ENCODE data around the gene C3orf20.

C3orf20 gene

GRCh38 chr3:14766428-14767244 lies 91.7 kb downstream of the C3orf20 start:
- H3K18ac ChIP-seq (ENCODE audit: low read length), result no peak overlapping the region
- H2BK5ac ChIP-seq (ENCODE audit: low read depth, low read length, poor library complexity), result no peak overlapping the region
- no peak overlapping the region for H3K4me2 ChIP-seq (ENCODE audit: low read length)
- no peaks in the 10 kb centered on the region for H3K27me3 ChIP-seq (ENCODE audit: insufficient read depth, low read length)
- no peak overlapping the region for H3K4me3 ChIP-seq (ENCODE audit: low read depth, low read length)
- no peak overlapping the region for H2AK5ac ChIP-seq (ENCODE audit: low read length)
- H3K23ac ChIP-seq (ENCODE audit: low read length), result no peak overlapping the region
- H3K4ac ChIP-seq (ENCODE audit: low read depth, low read length), result no peak overlapping the region
- H3K4me1 ChIP-seq (ENCODE audit: control insufficient read depth in 1 of 2, insufficient read depth in 2 of 2, low read length in 2 of 2), result no peaks in the 10 kb centered on the region
- no peak overlapping the region for H3K9ac ChIP-seq (ENCODE audit: low read length)
- no peak overlapping the region for H4K91ac ChIP-seq (ENCODE audit: low read depth, low read length)
- H3K36me3 ChIP-seq (ENCODE audit: control insufficient read depth in 1 of 2, insufficient read depth in 2 of 2, low read length in 2 of 2), result no peaks in the 10 kb centered on the region
- H3K9me3 ChIP-seq (ENCODE audit: insufficient read depth, low read depth, low read length), result peaks cover 2% of the 10 kb centered on the region
- DNase-seq, result no peak
- H2BK120ac ChIP-seq (ENCODE audit: insufficient read depth, low read length, poor library complexity), result no peak overlapping the region
- no peak overlapping the region for H4K12ac ChIP-seq (ENCODE audit: low read depth, low read length)
- H3K79me1 ChIP-seq (ENCODE audit: low read length), result no peaks in the 10 kb centered on the region
- no peak overlapping the region for H3K27ac ChIP-seq (ENCODE audit: low read depth, low read length)
- H3K14ac ChIP-seq (ENCODE audit: low read length), result no peak overlapping the region
- no peak overlapping the region for H2AFZ ChIP-seq (ENCODE audit: insufficient read depth, low read length, poor library complexity)
- no peak overlapping the region for H2BK12ac ChIP-seq (ENCODE audit: low read length)
- no peak overlapping the region for H4K8ac ChIP-seq (ENCODE audit: low read depth, low read length)
- H3K79me2 ChIP-seq (ENCODE audit: control insufficient read depth, insufficient read depth, low read length, poor library complexity), result no peaks in the 10 kb centered on the region
- no CpG with 5 or more reads among the region's 23 CpGs for WGBS (ENCODE audit: extremely low coverage, insufficient coverage, insufficient read length)

GRCh38 chr3:14767245-14768051 lies 92.5 kb downstream of the C3orf20 start:
- Histone ChIP-seq H4K91ac (ENCODE audit: low read depth, low read length) (no peak overlapping the region), H3K4me1 (ENCODE audit: control insufficient read depth in 1 of 2, insufficient read depth in 2 of 2, low read length in 2 of 2) (no peaks in the 10 kb centered on the region)

GRCh38 chr3:14768182-14768790 lies 93.3 kb downstream of the C3orf20 start:
- WGBS (ENCODE audit: extremely low coverage, insufficient coverage, insufficient read length), result no CpG with 5 or more reads among the region's 11 CpGs
- Histone ChIP-seq H3K23ac (ENCODE audit: low read length) (no peak overlapping the region), H2BK120ac (ENCODE audit: insufficient read depth, low read length, poor library complexity) (no peak overlapping the region), H3K4ac (ENCODE audit: low read depth, low read length) (no peak overlapping the region), H3K9me3 (ENCODE audit: insufficient read depth, low read depth, low read length) (peaks cover 2% of the 10 kb centered on the region), H3K79me1 (ENCODE audit: low read length) (no peaks in the 10 kb centered on the region), H3K4me3 (ENCODE audit: low read depth, low read length) (no peak overlapping the region), H3K9ac (ENCODE audit: low read length) (no peak overlapping the region), H3K4me1 (ENCODE audit: control insufficient read depth in 1 of 2, insufficient read depth in 2 of 2, low read length in 2 of 2) (no peaks in the 10 kb centered on the region), H3K4me2 (ENCODE audit: low read length) (no peak overlapping the region), H4K91ac (ENCODE audit: low read depth, low read length) (no peak overlapping the region), H2BK5ac (ENCODE audit: low read depth, low read length, poor library complexity) (no peak overlapping the region), H3K36me3 (ENCODE audit: control insufficient read depth in 1 of 2, insufficient read depth in 2 of 2, low read length in 2 of 2) (no peaks in the 10 kb centered on the region), H3K18ac (ENCODE audit: low read length) (no peak overlapping the region), H3K79me2 (ENCODE audit: control insufficient read depth, insufficient read depth, low read length, poor library complexity) (no peaks in the 10 kb centered on the region), H2AK5ac (ENCODE audit: low read length) (no peak overlapping the region), H2BK12ac (ENCODE audit: low read length) (no peak overlapping the region), H3K27ac (ENCODE audit: low read depth, low read length) (no peak overlapping the region), H3K14ac (ENCODE audit: low read length) (no peak overlapping the region), H4K12ac (ENCODE audit: low read depth, low read length) (no peak overlapping the region), H4K8ac (ENCODE audit: low read depth, low read length) (no peak overlapping the region), H3K27me3 (ENCODE audit: insufficient read depth, low read length) (no peaks in the 10 kb centered on the region), H2AFZ (ENCODE audit: insufficient read depth, low read length, poor library complexity) (no peak overlapping the region)
- DNase-seq, result no peak

More at GRCh38 chr3:14767245-14768051, 92.5 kb downstream of the C3orf20 start:
- no peak overlapping the region for H4K8ac ChIP-seq (ENCODE audit: low read depth, low read length)
- no peak overlapping the region for H3K9ac ChIP-seq (ENCODE audit: low read length)
- no peak overlapping the region for H3K14ac ChIP-seq (ENCODE audit: low read length)
- H3K36me3 ChIP-seq (ENCODE audit: control insufficient read depth in 1 of 2, insufficient read depth in 2 of 2, low read length in 2 of 2), result no peaks in the 10 kb centered on the region
- no peak overlapping the region for H4K12ac ChIP-seq (ENCODE audit: low read depth, low read length)
- H3K79me2 ChIP-seq (ENCODE audit: control insufficient read depth, insufficient read depth, low read length, poor library complexity), result no peaks in the 10 kb centered on the region
- DNase-seq, result no peak
- no peak overlapping the region for H3K4me2 ChIP-seq (ENCODE audit: low read length)
- H2AK5ac ChIP-seq (ENCODE audit: low read length), result no peak overlapping the region
- peaks cover 2% of the 10 kb centered on the region for H3K9me3 ChIP-seq (ENCODE audit: insufficient read depth, low read depth, low read length)
- no peaks in the 10 kb centered on the region for H3K27me3 ChIP-seq (ENCODE audit: insufficient read depth, low read length)
- no peak overlapping the region for H3K4me3 ChIP-seq (ENCODE audit: low read depth, low read length)
- no peak overlapping the region for H2BK120ac ChIP-seq (ENCODE audit: insufficient read depth, low read length, poor library complexity)
- H3K27ac ChIP-seq (ENCODE audit: low read depth, low read length), result no peak overlapping the region
- H3K79me1 ChIP-seq (ENCODE audit: low read length), result no peaks in the 10 kb centered on the region
- H2BK12ac ChIP-seq (ENCODE audit: low read length), result no peak overlapping the region
- no peak overlapping the region for H2BK5ac ChIP-seq (ENCODE audit: low read depth, low read length, poor library complexity)
- WGBS (ENCODE audit: extremely low coverage, insufficient coverage, insufficient read length), result no CpG with 5 or more reads among the region's 9 CpGs
- no peak overlapping the region for H2AFZ ChIP-seq (ENCODE audit: insufficient read depth, low read length, poor library complexity)
- no peak overlapping the region for H3K18ac ChIP-seq (ENCODE audit: low read length)
- no peak overlapping the region for H3K4ac ChIP-seq (ENCODE audit: low read depth, low read length)
- H3K23ac ChIP-seq (ENCODE audit: low read length), result no peak overlapping the region

GRCh38 chr3:14768881-14769280 lies 93.9 kb downstream of the C3orf20 start:
- H3K27ac ChIP-seq (ENCODE audit: low read depth, low read length), result no peak overlapping the region
- H2AFZ ChIP-seq (ENCODE audit: insufficient read depth, low read length, poor library complexity), result no peak overlapping the region
- H2BK120ac ChIP-seq (ENCODE audit: insufficient read depth, low read length, poor library complexity), result no peak overlapping the region
- no peaks in the 10 kb centered on the region for H3K79me2 ChIP-seq (ENCODE audit: control insufficient read depth, insufficient read depth, low read length, poor library complexity)
- H3K4me3 ChIP-seq (ENCODE audit: low read depth, low read length), result no peak overlapping the region
- no peaks in the 10 kb centered on the region for H3K27me3 ChIP-seq (ENCODE audit: insufficient read depth, low read length)
- H2BK5ac ChIP-seq (ENCODE audit: low read depth, low read length, poor library complexity), result no peak overlapping the region
- no peak overlapping the region for H4K8ac ChIP-seq (ENCODE audit: low read depth, low read length)
- H3K23ac ChIP-seq (ENCODE audit: low read length), result no peak overlapping the region
- no peaks in the 10 kb centered on the region for H3K36me3 ChIP-seq (ENCODE audit: control insufficient read depth in 1 of 2, insufficient read depth in 2 of 2, low read length in 2 of 2)
- H3K18ac ChIP-seq (ENCODE audit: low read length), result no peak overlapping the region
- no peaks in the 10 kb centered on the region for H3K4me1 ChIP-seq (ENCODE audit: control insufficient read depth in 1 of 2, insufficient read depth in 2 of 2, low read length in 2 of 2)
- no peak overlapping the region for H3K9ac ChIP-seq (ENCODE audit: low read length)
- H2BK12ac ChIP-seq (ENCODE audit: low read length), result no peak overlapping the region
- no peak for DNase-seq
- no peak overlapping the region for H3K4ac ChIP-seq (ENCODE audit: low read depth, low read length)
- peaks cover 2% of the 10 kb centered on the region for H3K9me3 ChIP-seq (ENCODE audit: insufficient read depth, low read depth, low read length)
- H3K14ac ChIP-seq (ENCODE audit: low read length), result no peak overlapping the region
- H4K12ac ChIP-seq (ENCODE audit: low read depth, low read length), result no peak overlapping the region
- H4K91ac ChIP-seq (ENCODE audit: low read depth, low read length), result no peak overlapping the region
- no CpG with 5 or more reads among the region's 6 CpGs for WGBS (ENCODE audit: extremely low coverage, insufficient coverage, insufficient read length)
- H2AK5ac ChIP-seq (ENCODE audit: low read length), result no peak overlapping the region
- no peak overlapping the region for H3K4me2 ChIP-seq (ENCODE audit: low read length)
- no peaks in the 10 kb centered on the region for H3K79me1 ChIP-seq (ENCODE audit: low read length)
